ENCODE results near the gene EIF4B. TPM values are rescaled to one million over a fixed set of nuclear protein-coding genes. Genes with fewer than 3 reads are reported as not detected.

The EIF4B gene
- total and polyA plus RNA-seq, 9 of the 15 experiments (the other 6 are each of a cell fraction or from before 2014, with no cell fraction given): 138 to 669 (median 552) TPM

GRCh38 chr12:53065975-53066931 is 60.0 kb downstream of the EIF4B start (continued):
- TF ChIP-seq GABPA (tag; conservative IDR thresholded peaks at IDR 0.05; ENCODE audit: low read depth): no peak
- TF ChIP-seq CXXC5 (CRISPR knock-in tag; IDR thresholded peaks at IDR 0.05): 0 out of 2 replicates have a peak, but pooled peaks have one; percentile 23
- TF ChIP-seq ZNF318 (IDR thresholded peaks at IDR 0.05; ENCODE audit: borderline replicate concordance in 1 of 2, low read depth in 1 of 2): no peak
- peak; percentile 34; the same call in 1 of the 2 replicates for TF ChIP-seq ARID1B (IDR thresholded peaks at IDR 0.05)
- TF ChIP-seq TCF7L2 (IDR thresholded peaks at IDR 0.05; ENCODE audit: low read depth, low read length): no peak
- no peak for TF ChIP-seq ZNF12 (CRISPR knock-in tag; IDR thresholded peaks at IDR 0.05)
